IMR-90 (cell line): ENCODE data around the gene ERCC1. TPM values are rescaled to one million over a fixed set of nuclear protein-coding genes. Genes with fewer than 3 reads are reported as not detected.

Source experiments
- ATAC-seq: fragments of 200-7000 bp; cut with Tn5 transposase; 2 replicates; pipeline ENCODE4 v1.9.1; 2020; ENCODE audit warnings: low read depth, mild to moderate bottlenecking, moderate library complexity
- BruUV-seq: library from RNA; stranded (reverse); fragments of 400-500 nt; replicated peaks from 2 replicates; lab custom pipeline; 2021; lab: Mats Ljungman, UMichigan
- CTCF ChIA-PET: fragments of 300-600 bp; formaldehyde crosslinking; extraction: SDS; loops from one replicate; lab custom pipeline; 2021; ENCODE audit warnings: antibody characterized with exemption; lab: Yijun Ruan, JAX
- POLR2A ChIA-PET: fragments of 300-600 bp; sonication (Branson Sonifier 250); formaldehyde crosslinking; loops from one replicate; lab custom pipeline; 2022; ENCODE audit warnings: antibody characterized with exemption; ENCODE audit not compliant: unreplicated experiment; lab: Charles Lee
- DNase-seq: peaks from one replicate; pipeline ENCODE4 v3.0.0; 2013
- H2AFZ ChIP-seq: replicated peaks from 2 replicates; pipeline ENCODE3; 2013; ENCODE audit warnings: low read length, mild to moderate bottlenecking; ENCODE audit not compliant: poor library complexity
- H2AK5ac ChIP-seq: 2 replicates; pipeline ENCODE4 v1.6.1; 2013; ENCODE audit warnings: low read depth, low read length, inconsistent platforms
- H2AK9ac ChIP-seq: replicated peaks from 2 replicates; pipeline ENCODE3; 2013; ENCODE audit warnings: mild to moderate bottlenecking, low read depth, low read length, moderate library complexity; ENCODE audit not compliant: poor library complexity
- H2BK120ac ChIP-seq: 2 replicates; pipeline ENCODE4 v1.6.1; 2013; ENCODE audit warnings: low read depth, low read length, inconsistent platforms
- H2BK15ac ChIP-seq: 3 replicates; pipeline ENCODE4 v1.6.1; 2013; ENCODE audit warnings: low read depth, low read length, inconsistent platforms
- H2BK20ac ChIP-seq: 2 replicates; pipeline ENCODE4 v1.6.1; 2013; ENCODE audit warnings: low read depth, mild to moderate bottlenecking, inconsistent platforms, low read length, moderate library complexity
- H2BK5ac ChIP-seq: 2 replicates; pipeline ENCODE4 v1.6.1; 2013; ENCODE audit warnings: mild to moderate bottlenecking, low read depth, low read length, inconsistent platforms; ENCODE audit not compliant: poor library complexity, severe bottlenecking
- H3K14ac ChIP-seq: replicated peaks from 2 replicates; pipeline ENCODE4 v1.6.1; 2013; ENCODE audit warnings: low read depth, low read length, inconsistent platforms
- H3K18ac ChIP-seq: 2 replicates; pipeline ENCODE4 v1.6.1; 2013; ENCODE audit warnings: low read depth, low read length, control low read depth
- H3K23ac ChIP-seq: 2 replicates; pipeline ENCODE4 v1.6.1; 2013; ENCODE audit warnings: low read depth, low read length, inconsistent platforms
- H3K27ac ChIP-seq: 2 replicates; pipeline ENCODE4 v1.5.1; 2013; ENCODE audit warnings: mild to moderate bottlenecking, control low read depth, low read length; ENCODE audit not compliant: insufficient read depth
- H3K27me3 ChIP-seq: 2 replicates; pipeline ENCODE4 v1.6.1; 2013; ENCODE audit warnings: low read length; ENCODE audit not compliant: control insufficient read depth, insufficient read depth
- H3K36me3 ChIP-seq: 2 replicates; pipeline ENCODE4 v1.6.1; 2013; ENCODE audit warnings: low read length, mixed read lengths; ENCODE audit not compliant: control insufficient read depth, insufficient read depth
- H3K4ac ChIP-seq: 2 replicates; pipeline ENCODE4 v1.6.1; 2013; ENCODE audit warnings: low read depth, low read length, inconsistent platforms
- H3K4me1 ChIP-seq: 2 replicates; pipeline ENCODE4 v1.6.1; 2013; ENCODE audit warnings: low read length, mixed read lengths; ENCODE audit not compliant: control insufficient read depth, insufficient read depth
- H3K4me2 ChIP-seq: 2 replicates; pipeline ENCODE4 v1.6.1; 2013; ENCODE audit warnings: low read depth, mild to moderate bottlenecking, control low read depth, low read length, moderate library complexity
- H3K4me3 ChIP-seq: 2 replicates; pipeline ENCODE4 v1.5.1; 2013; ENCODE audit warnings: low read depth, mild to moderate bottlenecking, control low read depth, low read length, moderate library complexity; ENCODE audit not compliant: insufficient read depth
- H3K56ac ChIP-seq: 2 replicates; pipeline ENCODE4 v1.6.1; 2013; ENCODE audit warnings: low read length, inconsistent platforms; ENCODE audit not compliant: insufficient read depth; ENCODE audit errors: extremely low read depth
- H3K79me1 ChIP-seq, 2 experiments: 2 replicates each; pipeline ENCODE4 v1.6.1; 2013; ENCODE audit warnings: low read length in 2 of 2, inconsistent platforms in 1 of 2, low read depth in 1 of 2
- H3K9ac ChIP-seq: 2 replicates; pipeline ENCODE4 v1.6.1; 2013; ENCODE audit warnings: low read depth, low read length, control low read depth
- H3K9me1 ChIP-seq: 2 replicates; pipeline ENCODE4 v1.6.1; 2013; ENCODE audit warnings: low read length, inconsistent platforms; ENCODE audit not compliant: insufficient read depth
- H3K9me3 ChIP-seq: 2 replicates; pipeline ENCODE4 v1.6.1; 2013; ENCODE audit warnings: low read length; ENCODE audit not compliant: control insufficient read depth, insufficient read depth
- H4K20me1 ChIP-seq: 2 replicates; pipeline ENCODE4 v1.6.1; 2013; ENCODE audit warnings: low read length, inconsistent platforms; ENCODE audit not compliant: insufficient read depth
- H4K5ac ChIP-seq: 2 replicates; pipeline ENCODE4 v1.6.1; 2013; ENCODE audit warnings: mild to moderate bottlenecking, low read depth, low read length, control low read depth
- H4K8ac ChIP-seq, 2 experiments: 2 replicates each; pipeline ENCODE4 v1.6.1; 2013; ENCODE audit warnings: low read depth in 2 of 2, low read length in 2 of 2, control low read depth in 1 of 2, inconsistent platforms in 1 of 2
- H4K91ac ChIP-seq: 2 replicates; pipeline ENCODE4 v1.6.1; 2013; ENCODE audit warnings: low read depth, low read length, inconsistent platforms; ENCODE audit not compliant: insufficient read depth
- CTCF ChIP-seq: conservative IDR thresholded peaks from 2 replicates; pipeline ENCODE4 v1.5.1; 2012; ENCODE audit warnings: mild to moderate bottlenecking, low read depth, low read length, improper control_type of control experiment
- MAFK ChIP-seq: IDR thresholded peaks from 2 replicates; pipeline ENCODE4 v1.6.1; 2012; ENCODE audit warnings: low read depth, low read length, improper control_type of control experiment
- NFE2L2 ChIP-seq: fragments of 150-350 bp; IDR thresholded peaks from 2 replicates; pipeline ENCODE4 v1.6.1; 2016; ENCODE audit warnings: low read depth, mild to moderate bottlenecking, low read length
- RAD21 ChIP-seq: IDR thresholded peaks from 2 replicates; pipeline ENCODE4 v1.6.1; 2012; ENCODE audit warnings: low read length, improper control_type of control experiment
- RFX5 ChIP-seq: IDR thresholded peaks from 2 replicates; pipeline ENCODE4 v1.8.0; 2012; ENCODE audit warnings: low read depth, mild to moderate bottlenecking, low read length, moderate library complexity
- WGBS, 2 experiments: methylation state at CpG; one replicate each; pipeline versions ENCODE4 v1.1.5 to v1.1.7; 2013; ENCODE audit warnings: missing lambda C conversion rate in 2 of 2; ENCODE audit not compliant: insufficient read length in 1 of 2; ENCODE audit errors: extremely low coverage in 2 of 2; 5-methylcytosine and 5-hydroxymethylcytosine counted together
- dilution Hi-C: fragments of 300-500 bp; cut with HindIII; formaldehyde crosslinking; loops from one replicate; pipeline ENCODE4 v1.14.3; 2018; ENCODE audit warnings: low sequenced_read_pairs; ENCODE audit not compliant: unreplicated experiment
- in situ Hi-C: fragments of 300-500 bp; cut with MboI; formaldehyde crosslinking; loops from 3 replicates; pipeline ENCODE4 v1.14.3; 2019; ENCODE audit warnings: low sequenced_read_pairs, inconsistent platforms, mixed read lengths
- intact Hi-C: fragments of 100-400 bp; cut with micrococcal nuclease; formaldehyde crosslinking; loops from 2 replicates; pipeline ENCODE4 v1.10.0; 2022
- polyA plus RNA-seq, 3 experiments: library from polyadenylated mRNA; depleted of rRNA; stranded (reverse); fragments of >200 nt; gene quantifications; 2 replicates each; pipeline ENCODE4 v1.2.3, GENCODE V29; 2012; ENCODE audit warnings: low replicate concordance in 1 of 3
- total RNA-seq: library from RNA; depleted of rRNA; stranded (reverse); fragments of >200 nt; gene quantifications from 2 replicates; pipeline ENCODE4 v1.2.3, GENCODE V29; 2012

Gene ERCC1
- total and polyA plus RNA-seq, 2 of the 4 experiments (the other 2 are of a cell fraction): 84.2 to 132 TPM

DNA sequence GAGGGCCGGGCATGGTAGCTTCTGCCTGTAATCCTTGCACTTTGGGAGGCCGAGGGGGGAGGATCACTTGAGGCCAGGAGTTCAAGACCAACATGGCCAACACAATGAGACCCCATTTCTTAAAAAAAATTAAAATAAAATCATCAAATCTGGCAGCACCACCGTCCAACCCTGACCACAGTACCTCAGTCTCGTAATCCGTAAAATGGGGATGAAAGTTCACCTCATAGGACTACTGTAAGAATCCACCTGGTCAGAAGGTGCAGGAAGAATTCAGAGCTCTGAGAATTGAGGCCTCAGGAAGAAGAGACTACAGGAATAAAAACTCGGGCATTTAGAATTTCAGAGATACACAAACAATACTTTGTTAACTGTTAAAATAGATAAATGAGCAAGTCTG is 21.9 kb downstream of the ERCC1 start:
- Histone ChIP-seq H4K91ac (peak overlapping the region; percentile 31; the same call in 1 of the 2 replicates), H3K9me3 (no peaks in the 10 kb centered on the region), H4K8ac (no peak overlapping the region), H2BK15ac (no peak overlapping the region), H3K23ac (peak overlapping the region; percentile 31; the same call in 1 of the 2 replicates), H3K18ac (no peak overlapping the region), H2AK9ac (no peak overlapping the region), H2BK20ac (no peak overlapping the region), H3K79me1 (peaks cover 10 to 53% of the 10 kb centered on the region in 2 experiments; a peak in 3 of 4 replicates), H2BK120ac (no peak overlapping the region), H2BK5ac (no peak overlapping the region), H4K5ac (no peak overlapping the region), H2AFZ (no peak overlapping the region), H3K56ac (no peak overlapping the region), H3K9me1 (peaks cover 6% of the 10 kb centered on the region; the same call in 1 of the 2 replicates), H3K4me3 (no peak overlapping the region), H3K4me2 (no peak overlapping the region), H3K4me1 (peaks cover 3% of the 10 kb centered on the region), H3K27me3 (no peaks in the 10 kb centered on the region), H3K9ac (no peak overlapping the region), H3K27ac (no peak overlapping the region), H3K14ac (no peak overlapping the region), H2AK5ac (no peak overlapping the region), H3K36me3 (no peaks in the 10 kb centered on the region), H3K4ac (no peak overlapping the region; the same call in 1 of the 2 replicates), H4K20me1 (no peaks in the 10 kb centered on the region; the same call in 1 of the 2 replicates)
- no TSS peak for BruUV-seq
- TF ChIP-seq MAFK (no peak), RAD21 (no peak), NFE2L2 (no peak), RFX5 (no peak), CTCF (no peak)
- ATAC-seq: no peak
- CTCF ChIA-PET: interaction anchor here (1.4 kb wide), 1 partner anchor 77 kb away, joined by 3 read pairs; no protein-coding TSS in a partner anchor
- POLR2A ChIA-PET: no interaction called here
- dilution Hi-C loops (no loop called here), in situ Hi-C loops (no loop called here), intact Hi-C loops (no loop called here)
- DNase-seq: no peak
- WGBS, 2 experiments: no CpG with 5 or more reads among the region's 6 CpGs
